ENCODE measurements around the gene UVSSA.
"Not testable (repeated sequence)": the region's sequence is repeated elsewhere in the genome, so short reads cannot be mapped to it uniquely, and the experiment has no call there.

DNA sequence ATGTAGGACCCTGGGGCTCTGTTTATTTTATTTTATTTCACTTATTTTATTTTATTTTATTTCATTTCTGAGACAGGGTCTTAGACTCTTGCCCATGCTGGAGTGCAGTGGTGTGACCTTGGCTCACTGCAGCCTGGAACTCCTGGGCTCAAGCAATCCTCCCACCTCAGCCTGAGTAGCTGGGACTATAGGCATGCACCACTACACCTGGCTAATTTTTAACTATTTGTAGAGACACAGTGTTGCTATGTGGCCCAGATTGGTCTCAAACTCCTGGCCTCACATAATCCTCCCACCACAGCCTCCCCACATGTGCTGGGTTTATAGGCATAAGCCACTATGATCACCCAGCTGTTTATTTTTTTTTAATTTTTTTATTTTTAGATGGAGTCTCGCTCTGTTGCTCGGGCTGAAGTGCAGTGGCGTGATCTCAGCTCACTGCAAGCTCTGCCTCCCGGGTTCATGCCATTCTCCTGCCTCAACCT, 96.7 kb downstream of the UVSSA start:
- TF ChIP-seq, protein P1, sequence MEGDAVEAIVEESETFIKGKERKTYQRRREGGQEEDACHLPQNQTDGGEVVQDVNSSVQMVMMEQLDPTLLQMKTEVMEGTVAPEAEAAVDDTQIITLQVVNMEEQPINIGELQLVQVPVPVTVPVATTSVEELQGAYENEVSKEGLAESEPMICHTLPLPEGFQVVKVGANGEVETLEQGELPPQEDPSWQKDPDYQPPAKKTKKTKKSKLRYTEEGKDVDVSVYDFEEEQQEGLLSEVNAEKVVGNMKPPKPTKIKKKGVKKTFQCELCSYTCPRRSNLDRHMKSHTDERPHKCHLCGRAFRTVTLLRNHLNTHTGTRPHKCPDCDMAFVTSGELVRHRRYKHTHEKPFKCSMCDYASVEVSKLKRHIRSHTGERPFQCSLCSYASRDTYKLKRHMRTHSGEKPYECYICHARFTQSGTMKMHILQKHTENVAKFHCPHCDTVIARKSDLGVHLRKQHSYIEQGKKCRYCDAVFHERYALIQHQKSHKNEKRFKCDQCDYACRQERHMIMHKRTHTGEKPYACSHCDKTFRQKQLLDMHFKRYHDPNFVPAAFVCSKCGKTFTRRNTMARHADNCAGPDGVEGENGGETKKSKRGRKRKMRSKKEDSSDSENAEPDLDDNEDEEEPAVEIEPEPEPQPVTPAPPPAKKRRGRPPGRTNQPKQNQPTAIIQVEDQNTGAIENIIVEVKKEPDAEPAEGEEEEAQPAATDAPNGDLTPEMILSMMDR (IDR thresholded peaks at IDR 0.05; ENCODE audit: low read length), result not testable (repeated sequence)
- not testable (repeated sequence) for TF ChIP-seq EZH2 (optimal IDR thresholded peaks at IDR 0.05; ENCODE audit: low read depth, low read length)

Measured in MM.1S (cell line).